Measurements from ENCODE around the gene ALG14. TPM values are rescaled to one million over a fixed set of nuclear protein-coding genes. Genes with fewer than 3 reads are reported as not detected.

ALG14 gene
- total and polyA plus RNA-seq, 12 donors, result 1.1 to 4.6 (median 3.3) TPM

- intact Hi-C loops (cut with DNase I), result loop anchor here in 3 of 10 donors (10.0 kb wide), 3 partner anchors 122 to 562 kb away; partner anchors contain the start of gene CNN3 (in 1 of the 3)
- DNase-seq, result no peak
- H3K27ac ChIP-seq, result no peak overlapping the region
- H3K27me3 ChIP-seq, result no peaks in the 10 kb centered on the region
- H3K36me3 ChIP-seq, result no peaks in the 10 kb centered on the region
- WGBS, 2 donors, result 90 to 95% methylated on average over 3 of the region's 3 CpGs
- peaks cover 0 to 19% (median 15%) of the 10 kb centered on the region in 9 donors for H3K4me1 ChIP-seq
- TF ChIP-seq CTCF (IDR thresholded peaks at IDR 0.05), result no peak
- no peaks in the 10 kb centered on the region for H3K9me3 ChIP-seq
- no peak for ATAC-seq
- no peak overlapping the region for H3K4me3 ChIP-seq
Measured at GRCh38 chr1:95046359-95046758, 26.4 kb downstream of the ALG14 start.

- ATAC-seq (peak; percentile 80 to 91 (median 86)), DNase-seq (peak; percentile 74 to 85)
- Histone ChIP-seq H3K27ac (peak overlapping the region in 9 of 10 donors; percentile 20 to 71 (median 63)), H3K4me1 (peaks cover 0 to 25% (median 17%) of the 10 kb centered on the region in 9 donors), H3K27me3 (no peaks in the 10 kb centered on the region), H3K36me3 (no peaks in the 10 kb centered on the region), H3K9me3 (no peaks in the 10 kb centered on the region), H3K4me3 (no peak overlapping the region)
- TF ChIP-seq CTCF (IDR thresholded peaks at IDR 0.05), result peak; percentile 93 to 100 (median 98)
- intact Hi-C loops (cut with DNase I), result loop anchor here (1.0 to 10.0 kb wide), 10 partner anchors 116 to 559 kb away; partner anchors contain the start of gene CNN3 (in 7 of the 10)
- 32 to 33% methylated on average over 11 of the region's 11 CpGs for WGBS, 2 donors
Measured at GRCh38 chr1:95043141-95043980, 29.4 kb downstream of the ALG14 start.

GRCh38 chr1:95042286-95042685 lies 30.5 kb downstream of the ALG14 start:
- Histone ChIP-seq H3K27me3 (no peaks in the 10 kb centered on the region), H3K36me3 (no peaks in the 10 kb centered on the region), H3K9me3 (no peaks in the 10 kb centered on the region), H3K4me1 (peaks cover 0 to 25% (median 17%) of the 10 kb centered on the region in 9 donors), H3K4me3 (no peak overlapping the region), H3K27ac (peak overlapping the region in 9 of 10 donors; percentile 20 to 71 (median 63))
- intact Hi-C loops (cut with DNase I), result loop anchor here (2.0 to 10.0 kb wide), 9 partner anchors 115 to 557 kb away; partner anchors contain the start of gene CNN3 (in 7 of the 10)
- no peak for TF ChIP-seq CTCF (IDR thresholded peaks at IDR 0.05)
- DNase-seq (peak in 1 of 2 donors; percentile 27), ATAC-seq (peak; percentile 39 to 73 (median 58))
- WGBS, 2 donors, result 44 to 48% methylated on average over 3 of the region's 3 CpGs

- 6 to 7% methylated on average over 2 of the region's 2 CpGs for WGBS, 2 donors
- peaks cover 0 to 25% (median 17%) of the 10 kb centered on the region in 9 donors for H3K4me1 ChIP-seq
- intact Hi-C loops (cut with DNase I), result loop anchor here (2.0 to 10.0 kb wide), 9 partner anchors 114 to 557 kb away; partner anchors contain the start of gene CNN3 (in 7 of the 10)
- ATAC-seq, result peak; percentile 79 to 92 (median 90)
- no peak overlapping the region for H3K4me3 ChIP-seq
- H3K9me3 ChIP-seq, result no peaks in the 10 kb centered on the region
- TF ChIP-seq CTCF (IDR thresholded peaks at IDR 0.05), result peak; percentile 63 to 90 (median 83)
- no peaks in the 10 kb centered on the region for H3K36me3 ChIP-seq
- no peaks in the 10 kb centered on the region for H3K27me3 ChIP-seq
- H3K27ac ChIP-seq, result peak overlapping the region in 8 of 10 donors; percentile 28 to 71 (median 64)
- peak in 1 of 2 donors; percentile 76 for DNase-seq
Measured at GRCh38 chr1:95041491-95042165, 31.1 kb downstream of the ALG14 start.

Data from heart right ventricle (tissue), 16 donors.